ENCODE results near the gene HCST. TPM values are rescaled to one million over a fixed set of nuclear protein-coding genes. Genes with fewer than 3 reads are reported as not detected.

Gene HCST
- total RNA-seq, 3 donors from 2014 or later = 3.3 to 7.2 (median 3.5) TPM

GRCh38 chr19:35942235-35942634 is 39.9 kb downstream of the HCST start:
- DNase-seq (ENCODE audit: low spot score in 2 of 2) = no peak
- Histone ChIP-seq H3K4me1 (peaks cover 0 to 3% of the 10 kb centered on the region in 2 donors), H3K4me3 (no peak overlapping the region), H3K27me3 (no peaks in the 10 kb centered on the region), H3K27ac (no peak overlapping the region), H3K9me3 (no peaks in the 10 kb centered on the region), H3K36me3 (peaks cover 5% of the 10 kb centered on the region)
- intact Hi-C loops (cut with DNase I; ENCODE audit: low total_unique reads) = no loop called here
- TF ChIP-seq CTCF (IDR thresholded peaks at IDR 0.05) (no peak), POLR2AphosphoS5 (IDR thresholded peaks at IDR 0.05) (no peak), POLR2A (IDR thresholded peaks at IDR 0.05) (no peak)

- peaks cover 5% of the 10 kb centered on the region for H3K36me3 ChIP-seq
- TF ChIP-seq POLR2AphosphoS5 (IDR thresholded peaks at IDR 0.05) = no peak
- no peak for TF ChIP-seq CTCF (IDR thresholded peaks at IDR 0.05)
- no peak for TF ChIP-seq POLR2A (IDR thresholded peaks at IDR 0.05)
- intact Hi-C loops (cut with DNase I; ENCODE audit: low total_unique reads) = no loop called here
- no peak overlapping the region for H3K27ac ChIP-seq
- H3K27me3 ChIP-seq = no peaks in the 10 kb centered on the region
- H3K9me3 ChIP-seq = no peaks in the 10 kb centered on the region
- no peak overlapping the region for H3K4me3 ChIP-seq
- peaks cover 0 to 2% of the 10 kb centered on the region in 2 donors for H3K4me1 ChIP-seq
- no peak for DNase-seq (ENCODE audit: low spot score in 2 of 2)
These were observed 41.3 kb downstream of the HCST start for GRCh38 chr19:35943321-35944301.

GRCh38 chr19:35944556-35944955 is 42.2 kb downstream of the HCST start:
- no peak for TF ChIP-seq POLR2AphosphoS5 (IDR thresholded peaks at IDR 0.05)
- peaks cover 5% of the 10 kb centered on the region for H3K36me3 ChIP-seq
- H3K4me1 ChIP-seq = no peaks in the 10 kb centered on the region
- intact Hi-C loops (cut with DNase I; ENCODE audit: low total_unique reads) = no loop called here
- no peaks in the 10 kb centered on the region for H3K9me3 ChIP-seq
- no peak for DNase-seq (ENCODE audit: low spot score in 2 of 2)
- no peak overlapping the region for H3K4me3 ChIP-seq
- H3K27me3 ChIP-seq = no peaks in the 10 kb centered on the region
- H3K27ac ChIP-seq = no peak overlapping the region

GRCh38 chr19:35945121-35945790 is 42.9 kb downstream of the HCST start:
- Histone ChIP-seq H3K27ac (no peak overlapping the region), H3K27me3 (no peaks in the 10 kb centered on the region), H3K4me3 (no peak overlapping the region), H3K9me3 (no peaks in the 10 kb centered on the region), H3K36me3 (peaks cover 2% of the 10 kb centered on the region), H3K4me1 (no peaks in the 10 kb centered on the region)
- TF ChIP-seq CTCF (IDR thresholded peaks at IDR 0.05) (no peak), POLR2AphosphoS5 (IDR thresholded peaks at IDR 0.05) (no peak), POLR2A (IDR thresholded peaks at IDR 0.05) (no peak)
- DNase-seq (ENCODE audit: low spot score in 2 of 2) = no peak
- intact Hi-C loops (cut with DNase I; ENCODE audit: low total_unique reads) = no loop called here

GRCh38 chr19:35946203-35946602 is 43.9 kb downstream of the HCST start:
- no peak for TF ChIP-seq POLR2A (IDR thresholded peaks at IDR 0.05)
- no peak for TF ChIP-seq CTCF (IDR thresholded peaks at IDR 0.05)
- TF ChIP-seq POLR2AphosphoS5 (IDR thresholded peaks at IDR 0.05) = no peak
- H3K27me3 ChIP-seq = no peaks in the 10 kb centered on the region
- intact Hi-C loops (cut with DNase I; ENCODE audit: low total_unique reads) = no loop called here
- DNase-seq (ENCODE audit: low spot score in 2 of 2) = no peak
- no peaks in the 10 kb centered on the region for H3K4me1 ChIP-seq
- H3K36me3 ChIP-seq = no peaks in the 10 kb centered on the region
- no peak overlapping the region for H3K4me3 ChIP-seq
- H3K9me3 ChIP-seq = no peaks in the 10 kb centered on the region
- H3K27ac ChIP-seq = no peak overlapping the region
